ENCODE data around the gene CCR5AS.
A peak's percentile ranks its signal among the peaks of the same experiment; 100 is the strongest.

The CCR5AS gene

DNA sequence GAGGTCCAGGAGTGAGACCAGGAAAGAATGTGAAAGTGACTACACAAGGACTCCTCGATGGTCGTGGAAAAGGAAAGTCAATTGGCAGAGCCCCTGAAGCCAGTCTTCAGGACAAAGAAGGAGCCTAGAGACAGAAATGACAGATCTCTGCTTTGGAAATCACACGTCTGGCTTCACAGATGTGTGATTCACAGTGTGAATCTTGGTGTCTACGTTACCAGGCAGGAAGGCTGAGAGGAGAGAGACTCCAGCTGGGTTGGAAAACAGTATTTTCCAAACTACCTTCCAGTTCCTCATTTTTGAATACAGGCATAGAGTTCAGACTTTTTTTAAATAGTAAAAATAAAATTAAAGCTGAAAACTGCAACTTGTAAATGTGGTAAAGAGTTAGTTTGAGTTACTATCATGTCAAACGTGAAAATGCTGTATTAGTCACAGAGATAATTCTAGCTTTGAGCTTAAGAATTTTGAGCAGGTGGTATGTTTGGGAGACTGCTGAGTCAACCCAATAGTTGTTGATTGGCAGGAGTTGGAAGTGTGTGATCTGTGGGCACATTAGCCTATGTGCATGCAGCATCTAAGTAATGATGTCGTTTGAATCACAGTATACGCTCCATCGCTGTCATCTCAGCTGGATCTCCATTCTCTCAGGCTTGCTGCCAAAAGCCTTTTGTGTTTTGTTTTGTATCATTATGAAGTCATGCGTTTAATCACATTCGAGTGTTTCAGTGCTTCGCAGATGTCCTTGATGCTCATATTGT lies 47.0 kb downstream of the CCR5AS start:
- H3K18ac ChIP-seq (ENCODE audit: low read length), result no peak overlapping the region
- H3K9me3 ChIP-seq (replicated peaks in 1 of 2; ENCODE audit: control insufficient read depth in 2 of 2, insufficient read depth in 1 of 2, low read depth in 1 of 2, low read length in 2 of 2), result peaks cover 0 to 3% of the 10 kb centered on the region in 2 donors
- no peaks in the 10 kb centered on the region for H3K79me1 ChIP-seq (ENCODE audit: low read depth, low read length)
- H3K27ac ChIP-seq (replicated peaks; ENCODE audit: low read length), result no peak overlapping the region
- H2BK120ac ChIP-seq (ENCODE audit: low read depth, low read length), result no peak overlapping the region
- H3K4ac ChIP-seq (ENCODE audit: low read length), result no peak overlapping the region
- peaks cover 0 to 8% of the 10 kb centered on the region in 2 donors for H3K4me1 ChIP-seq (ENCODE audit: control insufficient read depth in 2 of 2, insufficient read depth in 1 of 2, low read depth in 1 of 2, low read length in 2 of 2)
- no peak overlapping the region for H2BK5ac ChIP-seq (ENCODE audit: low read length)
- no peak overlapping the region for H2AFZ ChIP-seq (ENCODE audit: low read length)
- DNase-seq (ENCODE audit: low spot score), result peak; percentile 30
- WGBS, 2 donors (ENCODE audit: extremely low coverage in 2 of 2, insufficient read length in 2 of 2, insufficient replicate concordance in 1 of 2), result no CpG with 5 or more reads among the region's 11 CpGs
- H4K8ac ChIP-seq (ENCODE audit: low read depth, low read length), result no peak overlapping the region
- no peak overlapping the region for H2AK5ac ChIP-seq (ENCODE audit: low read depth, low read length)
- H3K14ac ChIP-seq (ENCODE audit: low read length), result no peak overlapping the region
- no peak overlapping the region for H3K4me3 ChIP-seq (ENCODE audit: low read length in 2 of 2)
- no peak overlapping the region for H3K23ac ChIP-seq (ENCODE audit: low read depth, low read length, poor library complexity)
- no peak overlapping the region for H3K4me2 ChIP-seq (ENCODE audit: insufficient read depth, low read length, poor library complexity, severe bottlenecking)
- H4K91ac ChIP-seq (ENCODE audit: low read depth, low read length, poor library complexity), result no peak overlapping the region
- no peak overlapping the region for H3K9ac ChIP-seq (ENCODE audit: low read depth, low read length, poor library complexity)
- peaks cover 0 to 13% (median 0%) of the 10 kb centered on the region in 3 experiments for H3K27me3 ChIP-seq (ENCODE audit: control insufficient read depth in 3 of 3, insufficient read depth in 3 of 3, low read depth in 1 of 3, low read length in 3 of 3)
- no peaks in the 10 kb centered on the region for H3K36me3 ChIP-seq (replicated peaks in 1 of 2; ENCODE audit: control insufficient read depth in 2 of 2, insufficient read depth in 2 of 2, low read length in 2 of 2)
- H2BK12ac ChIP-seq (ENCODE audit: low read length), result no peak overlapping the region
- H2BK15ac ChIP-seq (ENCODE audit: low read length), result no peak overlapping the region

DNA sequence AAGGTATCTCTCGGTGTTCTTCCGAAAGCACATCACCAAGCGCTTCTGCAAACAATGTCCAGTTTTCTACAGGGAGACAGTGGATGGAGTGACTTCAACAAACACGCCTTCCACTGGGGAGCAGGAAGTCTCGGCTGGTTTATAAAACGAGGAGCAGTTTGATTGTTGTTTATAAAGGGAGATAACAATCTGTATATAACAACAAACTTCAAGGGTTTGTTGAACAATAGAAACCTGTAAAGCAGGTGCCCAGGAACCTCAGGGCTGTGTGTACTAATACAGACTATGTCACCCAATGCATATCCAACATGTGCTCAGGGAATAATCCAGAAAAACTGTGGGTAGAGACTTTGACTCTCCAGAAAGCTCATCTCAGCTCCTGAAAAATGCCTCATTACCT lies 48.4 kb downstream of the CCR5AS start:
- Histone ChIP-seq H3K36me3 (replicated peaks in 1 of 2; ENCODE audit: control insufficient read depth in 2 of 2, insufficient read depth in 2 of 2, low read length in 2 of 2) (no peaks in the 10 kb centered on the region), H3K18ac (ENCODE audit: low read length) (no peak overlapping the region), H3K27me3 (ENCODE audit: control insufficient read depth in 3 of 3, insufficient read depth in 3 of 3, low read depth in 1 of 3, low read length in 3 of 3) (peaks cover 0 to 13% (median 0%) of the 10 kb centered on the region in 3 experiments), H3K79me1 (ENCODE audit: low read depth, low read length) (no peaks in the 10 kb centered on the region), H3K4ac (ENCODE audit: low read length) (no peak overlapping the region), H3K9ac (ENCODE audit: low read depth, low read length, poor library complexity) (no peak overlapping the region), H3K4me1 (ENCODE audit: control insufficient read depth in 2 of 2, insufficient read depth in 1 of 2, low read depth in 1 of 2, low read length in 2 of 2) (peaks cover 0 to 8% of the 10 kb centered on the region in 2 donors), H2BK12ac (ENCODE audit: low read length) (no peak overlapping the region), H2AFZ (ENCODE audit: low read length) (no peak overlapping the region), H2BK5ac (ENCODE audit: low read length) (no peak overlapping the region), H3K27ac (replicated peaks; ENCODE audit: low read length) (no peak overlapping the region), H3K9me3 (replicated peaks in 1 of 2; ENCODE audit: control insufficient read depth in 2 of 2, insufficient read depth in 1 of 2, low read depth in 1 of 2, low read length in 2 of 2) (peaks cover 0 to 3% of the 10 kb centered on the region in 2 donors), H3K23ac (ENCODE audit: low read depth, low read length, poor library complexity) (no peak overlapping the region), H4K91ac (ENCODE audit: low read depth, low read length, poor library complexity) (no peak overlapping the region), H4K8ac (ENCODE audit: low read depth, low read length) (no peak overlapping the region), H3K4me2 (ENCODE audit: insufficient read depth, low read length, poor library complexity, severe bottlenecking) (no peak overlapping the region), H2AK5ac (ENCODE audit: low read depth, low read length) (no peak overlapping the region), H2BK15ac (ENCODE audit: low read length) (no peak overlapping the region), H2BK120ac (ENCODE audit: low read depth, low read length) (no peak overlapping the region), H3K14ac (ENCODE audit: low read length) (no peak overlapping the region), H3K4me3 (ENCODE audit: low read length in 2 of 2) (no peak overlapping the region)
- WGBS, 2 donors (ENCODE audit: extremely low coverage in 2 of 2, insufficient read length in 2 of 2, insufficient replicate concordance in 1 of 2), result no CpG with 5 or more reads among the region's 6 CpGs
- DNase-seq (ENCODE audit: low spot score), result no peak

DNA sequence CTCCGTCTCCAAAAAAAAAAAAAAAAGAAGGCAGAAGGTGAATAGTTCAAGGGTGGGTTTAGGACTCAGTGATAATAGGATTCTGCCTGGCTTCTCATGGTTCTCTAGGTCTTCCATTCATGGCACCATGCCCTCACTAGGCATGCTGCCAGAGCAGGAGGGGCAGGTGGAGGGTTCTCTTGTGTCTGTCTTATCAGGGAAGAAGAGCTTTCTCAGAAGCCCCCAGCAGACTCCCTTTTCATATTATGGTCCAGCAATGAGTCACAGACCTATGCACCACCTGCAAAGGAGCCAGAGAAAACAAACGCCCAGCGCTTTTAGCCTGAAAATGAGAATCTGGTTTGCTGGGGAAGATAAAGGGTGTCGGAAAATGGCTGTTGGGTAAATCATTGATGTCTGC lies 50.0 kb downstream of the CCR5AS start:
- peaks cover 0 to 3% of the 10 kb centered on the region in 2 donors for H3K9me3 ChIP-seq (replicated peaks in 1 of 2; ENCODE audit: control insufficient read depth in 2 of 2, insufficient read depth in 1 of 2, low read depth in 1 of 2, low read length in 2 of 2)
- H4K8ac ChIP-seq (ENCODE audit: low read depth, low read length), result no peak overlapping the region
- no peak overlapping the region for H3K4me2 ChIP-seq (ENCODE audit: insufficient read depth, low read length, poor library complexity, severe bottlenecking)
- peaks cover 0 to 8% of the 10 kb centered on the region in 2 donors for H3K4me1 ChIP-seq (ENCODE audit: control insufficient read depth in 2 of 2, insufficient read depth in 1 of 2, low read depth in 1 of 2, low read length in 2 of 2)
- H3K4ac ChIP-seq (ENCODE audit: low read length), result no peak overlapping the region
- no peak overlapping the region for H3K9ac ChIP-seq (ENCODE audit: low read depth, low read length, poor library complexity)
- H2AFZ ChIP-seq (ENCODE audit: low read length), result no peak overlapping the region
- no peak overlapping the region for H3K18ac ChIP-seq (ENCODE audit: low read length)
- H3K27me3 ChIP-seq (ENCODE audit: control insufficient read depth in 3 of 3, insufficient read depth in 3 of 3, low read depth in 1 of 3, low read length in 3 of 3), result peaks cover 0 to 13% (median 0%) of the 10 kb centered on the region in 3 experiments
- no peak overlapping the region for H2BK5ac ChIP-seq (ENCODE audit: low read length)
- no peaks in the 10 kb centered on the region for H3K79me1 ChIP-seq (ENCODE audit: low read depth, low read length)
- H2AK5ac ChIP-seq (ENCODE audit: low read depth, low read length), result no peak overlapping the region
- H2BK15ac ChIP-seq (ENCODE audit: low read length), result no peak overlapping the region
- WGBS, 2 donors (ENCODE audit: extremely low coverage in 2 of 2, insufficient read length in 2 of 2, insufficient replicate concordance in 1 of 2), result no CpG with 5 or more reads among the region's 4 CpGs
- no peaks in the 10 kb centered on the region for H3K36me3 ChIP-seq (replicated peaks in 1 of 2; ENCODE audit: control insufficient read depth in 2 of 2, insufficient read depth in 2 of 2, low read length in 2 of 2)
- H3K23ac ChIP-seq (ENCODE audit: low read depth, low read length, poor library complexity), result no peak overlapping the region
- DNase-seq (ENCODE audit: low spot score), result no peak
- H3K27ac ChIP-seq (replicated peaks; ENCODE audit: low read length), result no peak overlapping the region
- H3K14ac ChIP-seq (ENCODE audit: low read length), result no peak overlapping the region
- H2BK120ac ChIP-seq (ENCODE audit: low read depth, low read length), result no peak overlapping the region
- H2BK12ac ChIP-seq (ENCODE audit: low read length), result no peak overlapping the region
- H4K91ac ChIP-seq (ENCODE audit: low read depth, low read length, poor library complexity), result no peak overlapping the region
- H3K4me3 ChIP-seq (ENCODE audit: low read length in 2 of 2), result no peak overlapping the region

DNA sequence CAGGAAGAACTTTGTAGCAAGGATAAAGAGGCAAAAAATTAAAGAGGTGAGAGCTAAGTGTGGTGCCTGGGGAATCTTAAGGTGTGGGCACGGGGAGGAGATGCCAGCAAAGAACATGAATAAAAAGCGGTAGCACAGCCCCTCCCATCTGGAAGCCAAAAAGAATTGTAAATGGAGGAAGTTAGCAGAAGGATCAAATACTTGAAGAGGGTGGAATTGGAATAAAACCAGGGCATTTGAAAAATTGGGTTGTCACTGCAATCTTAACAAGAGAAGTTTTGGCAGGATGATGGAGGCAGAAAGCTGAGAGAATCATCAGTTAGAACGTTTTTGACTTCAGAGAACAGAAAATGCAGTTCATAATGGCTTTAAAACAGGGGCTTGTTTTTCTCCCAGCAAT lies 50.6 kb downstream of the CCR5AS start:
- Histone ChIP-seq H3K27ac (replicated peaks; ENCODE audit: low read length) (no peak overlapping the region), H3K4me2 (ENCODE audit: insufficient read depth, low read length, poor library complexity, severe bottlenecking) (no peak overlapping the region), H2BK120ac (ENCODE audit: low read depth, low read length) (no peak overlapping the region), H2BK12ac (ENCODE audit: low read length) (no peak overlapping the region), H3K9ac (ENCODE audit: low read depth, low read length, poor library complexity) (no peak overlapping the region), H3K18ac (ENCODE audit: low read length) (no peak overlapping the region), H3K9me3 (replicated peaks in 1 of 2; ENCODE audit: control insufficient read depth in 2 of 2, insufficient read depth in 1 of 2, low read depth in 1 of 2, low read length in 2 of 2) (peaks cover 0 to 3% of the 10 kb centered on the region in 2 donors), H4K8ac (ENCODE audit: low read depth, low read length) (no peak overlapping the region), H3K4ac (ENCODE audit: low read length) (no peak overlapping the region), H3K36me3 (replicated peaks in 1 of 2; ENCODE audit: control insufficient read depth in 2 of 2, insufficient read depth in 2 of 2, low read length in 2 of 2) (no peaks in the 10 kb centered on the region), H2BK15ac (ENCODE audit: low read length) (no peak overlapping the region), H2BK5ac (ENCODE audit: low read length) (no peak overlapping the region), H4K91ac (ENCODE audit: low read depth, low read length, poor library complexity) (no peak overlapping the region), H3K4me3 (ENCODE audit: low read length in 2 of 2) (no peak overlapping the region), H3K79me1 (ENCODE audit: low read depth, low read length) (no peaks in the 10 kb centered on the region), H2AK5ac (ENCODE audit: low read depth, low read length) (no peak overlapping the region), H3K23ac (ENCODE audit: low read depth, low read length, poor library complexity) (no peak overlapping the region), H3K14ac (ENCODE audit: low read length) (no peak overlapping the region), H3K4me1 (ENCODE audit: control insufficient read depth in 2 of 2, insufficient read depth in 1 of 2, low read depth in 1 of 2, low read length in 2 of 2) (peaks cover 0 to 8% of the 10 kb centered on the region in 2 donors), H3K27me3 (ENCODE audit: control insufficient read depth in 3 of 3, insufficient read depth in 3 of 3, low read depth in 1 of 3, low read length in 3 of 3) (peaks cover 0 to 13% (median 0%) of the 10 kb centered on the region in 3 experiments), H2AFZ (ENCODE audit: low read length) (no peak overlapping the region)
- WGBS, 2 donors (ENCODE audit: extremely low coverage in 2 of 2, insufficient read length in 2 of 2, insufficient replicate concordance in 1 of 2), result no CpG with 5 or more reads among the region's 3 CpGs
- no peak for DNase-seq (ENCODE audit: low spot score)
